ENCODE data around the gene GJC2.

The GJC2 gene

DNA sequence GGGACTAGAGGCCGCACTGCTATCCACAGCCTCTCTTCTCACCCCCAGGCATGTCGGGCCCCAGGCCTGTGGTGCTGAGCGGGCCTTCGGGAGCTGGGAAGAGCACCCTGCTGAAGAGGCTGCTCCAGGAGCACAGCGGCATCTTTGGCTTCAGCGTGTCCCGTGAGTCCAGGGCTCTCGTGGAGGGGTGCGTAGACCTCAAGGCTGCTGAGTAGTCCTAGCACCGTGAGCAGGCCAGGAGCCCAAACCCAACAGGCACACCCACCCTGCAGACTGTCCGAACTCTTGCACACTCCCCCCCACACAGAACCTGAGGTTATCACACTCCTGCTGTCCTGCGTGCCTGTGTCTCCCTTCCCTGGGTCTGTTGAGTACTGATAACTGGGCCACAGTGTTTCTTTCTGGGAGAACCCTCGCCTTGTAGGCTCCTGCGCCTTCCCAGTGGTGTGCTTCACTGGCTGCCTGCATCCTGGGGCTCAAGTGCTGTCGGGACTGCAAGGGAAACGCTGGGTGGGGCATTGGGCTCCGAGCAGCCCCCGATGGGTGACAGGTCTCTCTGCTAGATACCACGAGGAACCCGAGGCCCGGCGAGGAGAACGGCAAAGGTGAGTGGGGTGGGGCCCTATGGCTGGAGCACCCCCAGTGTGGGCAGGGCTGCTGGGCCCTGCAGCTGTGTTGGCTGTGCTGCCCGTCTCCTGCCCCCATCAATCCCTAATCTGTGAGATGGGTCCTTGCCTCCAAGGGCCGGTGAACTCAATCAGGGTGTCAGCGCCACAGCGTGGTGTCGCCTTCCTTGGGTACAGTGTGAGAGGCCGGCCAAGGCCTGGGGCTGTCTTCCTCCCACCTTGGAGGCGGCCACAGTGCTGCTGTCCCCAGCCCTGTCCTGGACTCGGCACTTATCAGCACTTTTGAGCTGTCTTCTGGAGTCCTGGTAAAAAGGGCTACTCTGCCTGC lies 4.0 kb upstream of the GJC2 start:
- no peak for DNase-seq

DNA sequence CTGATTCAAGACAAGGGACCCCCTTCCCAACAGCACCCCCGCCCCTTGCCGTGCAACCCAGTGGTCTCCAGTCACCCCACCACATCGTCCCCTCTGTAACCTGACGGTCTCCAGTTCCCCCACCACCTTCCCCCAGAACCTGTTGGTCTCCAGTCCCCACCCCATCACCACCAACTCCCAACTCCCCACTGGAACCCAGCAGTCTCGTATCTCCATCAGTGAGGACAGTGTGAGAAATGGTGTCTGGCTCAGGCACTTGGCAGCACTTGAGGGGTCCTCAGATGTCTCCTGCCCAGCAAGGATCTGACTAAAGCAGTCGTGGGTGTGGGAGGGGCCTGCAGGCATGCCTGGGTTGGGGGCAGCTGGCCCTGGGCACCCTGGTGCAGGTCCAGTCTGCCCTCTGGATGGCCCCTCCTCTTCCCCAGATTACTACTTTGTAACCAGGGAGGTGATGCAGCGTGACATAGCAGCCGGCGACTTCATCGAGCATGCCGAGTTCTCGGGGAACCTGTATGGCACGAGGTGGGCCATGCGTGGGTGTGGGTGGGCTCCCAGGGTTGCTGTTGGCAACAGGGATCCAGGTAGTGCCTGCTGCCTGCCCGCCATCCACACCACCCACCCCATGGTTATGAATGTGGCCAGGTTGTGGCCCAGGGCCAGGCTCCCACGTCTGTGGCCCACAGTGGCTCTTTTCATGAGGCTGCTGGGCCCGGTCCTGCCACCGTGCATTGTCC lies 3.1 kb upstream of the GJC2 start:
- no peak for DNase-seq

DNA sequence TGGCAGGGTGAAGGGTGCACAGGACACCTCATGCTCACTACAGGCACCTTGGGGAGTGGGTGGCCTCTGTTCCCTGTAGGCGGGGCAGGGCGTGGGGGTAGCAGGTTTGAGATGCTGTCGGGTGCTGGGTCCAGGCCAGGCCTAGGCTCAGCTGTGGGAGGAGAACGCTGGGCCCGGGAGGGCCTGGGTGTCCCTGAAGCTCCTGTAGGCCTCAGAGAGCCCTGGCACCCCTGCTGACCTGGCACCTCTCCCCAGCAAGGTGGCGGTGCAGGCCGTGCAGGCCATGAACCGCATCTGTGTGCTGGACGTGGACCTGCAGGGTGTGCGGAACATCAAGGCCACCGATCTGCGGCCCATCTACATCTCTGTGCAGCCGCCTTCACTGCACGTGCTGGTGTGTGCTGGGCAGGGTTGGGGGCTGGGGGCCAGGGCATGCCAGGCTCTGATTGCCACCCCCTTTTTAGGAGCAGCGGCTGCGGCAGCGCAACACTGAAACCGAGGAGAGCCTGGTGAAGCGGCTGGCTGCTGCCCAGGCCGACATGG lies 2.5 kb upstream of the GJC2 start:
- no peak for DNase-seq

DNA sequence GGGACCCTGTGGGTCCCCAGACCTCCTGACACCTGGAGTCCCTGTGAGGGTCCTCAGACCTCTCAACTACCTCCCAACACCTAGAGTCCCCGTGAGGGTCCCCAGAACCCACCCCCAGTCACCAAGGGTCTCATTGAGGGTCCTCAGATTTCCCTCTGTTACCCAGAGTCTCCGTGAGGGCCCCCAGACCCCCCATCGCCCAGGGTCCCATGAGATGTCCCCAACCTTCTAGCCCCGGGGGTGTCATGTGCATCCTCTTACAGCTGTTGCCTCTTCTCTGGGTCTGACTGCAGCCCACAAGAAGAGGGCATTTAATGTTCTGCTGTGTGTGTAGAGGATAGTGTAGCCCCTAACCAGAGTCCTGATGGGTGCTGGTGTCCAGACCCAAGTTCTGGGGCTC lies 2.0 kb upstream of the GJC2 start:
- DNase-seq: no peak

DNA sequence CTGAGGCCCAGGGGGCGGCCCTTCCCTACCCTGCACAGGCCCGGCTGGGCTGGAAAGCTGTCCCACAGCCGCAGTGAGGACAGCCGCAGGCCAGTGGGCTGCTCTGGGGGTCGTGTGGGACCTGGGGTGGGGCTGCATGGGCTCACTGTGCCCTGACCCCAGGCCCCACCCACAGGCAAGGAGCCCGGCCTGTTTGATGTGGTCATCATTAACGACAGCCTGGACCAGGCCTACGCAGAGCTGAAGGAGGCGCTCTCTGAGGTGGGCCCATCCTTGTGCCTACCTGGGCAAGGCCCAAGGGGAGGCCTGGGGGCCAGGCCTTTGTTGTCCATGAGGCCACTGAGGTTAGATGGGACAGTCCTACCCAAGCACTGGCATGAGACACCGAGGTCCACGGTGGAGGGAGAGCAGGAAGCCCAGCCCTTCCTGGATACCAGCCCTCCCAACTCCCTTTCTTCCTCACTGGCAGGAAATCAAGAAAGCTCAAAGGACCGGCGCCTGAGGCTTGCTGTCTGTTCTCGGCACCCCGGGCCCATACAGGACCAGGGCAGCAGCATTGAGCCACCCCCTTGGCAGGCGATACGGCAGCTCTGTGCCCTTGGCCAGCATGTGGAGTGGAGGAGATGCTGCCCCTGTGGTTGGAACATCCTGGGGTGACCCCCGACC lies 1.4 kb upstream of the GJC2 start:
- no peak for DNase-seq

DNA sequence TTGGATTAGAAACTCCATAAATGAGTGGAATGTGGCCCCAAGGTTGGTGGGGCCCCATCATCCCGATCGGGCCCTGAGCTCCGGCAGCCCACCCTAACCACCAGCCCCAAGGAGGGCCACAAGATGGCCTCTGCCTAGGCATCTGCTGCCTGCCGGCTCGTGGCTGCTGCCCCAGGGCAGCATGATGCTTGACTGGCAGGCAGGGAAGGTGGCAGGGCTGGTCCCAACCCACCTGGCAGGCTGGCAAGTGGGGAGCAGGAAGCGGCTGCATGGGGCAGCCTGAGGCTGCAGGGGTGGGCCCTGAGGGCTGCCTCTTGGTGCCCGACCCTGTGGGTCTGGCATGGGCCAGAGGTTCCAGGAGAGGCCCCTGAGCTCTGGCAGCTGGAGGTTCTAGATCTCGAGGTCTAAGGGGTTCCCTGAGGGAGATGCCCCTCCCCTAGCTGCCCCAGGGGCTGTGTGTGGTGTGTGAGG lies 760 bp upstream of the GJC2 start:
- no peak for DNase-seq

DNA sequence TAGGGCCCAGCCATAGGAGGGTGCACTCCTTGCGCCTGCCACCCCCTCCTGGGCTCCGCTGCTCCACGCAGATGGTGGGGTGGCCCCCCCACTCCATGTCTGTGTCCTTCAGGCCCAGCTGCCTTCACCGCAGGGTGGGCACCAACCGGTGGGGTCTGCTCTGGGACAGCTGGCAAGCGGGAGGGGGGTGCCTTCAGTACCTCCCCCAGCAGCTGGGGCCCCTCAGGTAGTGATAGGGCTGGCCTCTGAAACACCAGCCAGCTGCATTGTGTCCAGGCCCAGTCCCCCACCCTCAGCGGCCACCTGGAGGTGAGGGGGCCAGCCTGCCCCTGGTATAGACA lies 360 bp downstream of the GJC2 start:
- no peak for DNase-seq

DNA sequence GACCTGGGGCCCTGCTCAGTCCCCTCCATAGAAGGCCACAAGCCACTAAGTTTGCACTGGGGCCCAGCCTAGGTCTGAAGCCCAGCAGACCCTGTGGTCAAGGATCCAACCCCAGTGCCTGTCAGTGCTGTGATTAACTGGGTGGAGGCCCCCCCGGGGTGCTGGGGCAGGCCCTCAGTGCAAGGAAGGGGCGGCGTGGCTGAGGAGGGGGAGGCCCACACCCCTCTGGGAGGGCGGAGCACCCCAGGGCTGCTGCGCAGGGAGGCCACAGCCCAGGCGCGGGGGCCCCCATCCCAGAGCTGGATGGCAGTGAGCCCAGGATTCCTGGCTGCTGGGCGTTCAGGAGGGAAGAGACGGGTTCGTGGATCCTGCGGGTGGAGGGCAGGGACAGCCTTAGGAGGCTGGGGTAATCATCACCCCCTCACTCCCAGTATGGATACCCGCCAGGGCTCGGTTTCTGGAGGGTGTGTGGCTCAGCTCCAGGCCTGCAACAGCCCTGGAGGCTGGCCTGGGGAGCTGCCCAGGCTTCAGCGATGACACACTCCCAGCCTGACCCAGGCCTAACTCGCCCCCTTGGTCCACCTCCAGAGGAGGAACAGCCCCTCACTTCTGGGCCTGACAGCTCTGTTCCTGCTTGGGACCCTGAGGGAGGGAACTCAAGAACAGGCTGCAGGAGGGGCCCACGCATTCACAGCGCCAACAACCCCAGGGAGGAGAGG lies 890 bp downstream of the GJC2 start:
- no peak for DNase-seq

DNA sequence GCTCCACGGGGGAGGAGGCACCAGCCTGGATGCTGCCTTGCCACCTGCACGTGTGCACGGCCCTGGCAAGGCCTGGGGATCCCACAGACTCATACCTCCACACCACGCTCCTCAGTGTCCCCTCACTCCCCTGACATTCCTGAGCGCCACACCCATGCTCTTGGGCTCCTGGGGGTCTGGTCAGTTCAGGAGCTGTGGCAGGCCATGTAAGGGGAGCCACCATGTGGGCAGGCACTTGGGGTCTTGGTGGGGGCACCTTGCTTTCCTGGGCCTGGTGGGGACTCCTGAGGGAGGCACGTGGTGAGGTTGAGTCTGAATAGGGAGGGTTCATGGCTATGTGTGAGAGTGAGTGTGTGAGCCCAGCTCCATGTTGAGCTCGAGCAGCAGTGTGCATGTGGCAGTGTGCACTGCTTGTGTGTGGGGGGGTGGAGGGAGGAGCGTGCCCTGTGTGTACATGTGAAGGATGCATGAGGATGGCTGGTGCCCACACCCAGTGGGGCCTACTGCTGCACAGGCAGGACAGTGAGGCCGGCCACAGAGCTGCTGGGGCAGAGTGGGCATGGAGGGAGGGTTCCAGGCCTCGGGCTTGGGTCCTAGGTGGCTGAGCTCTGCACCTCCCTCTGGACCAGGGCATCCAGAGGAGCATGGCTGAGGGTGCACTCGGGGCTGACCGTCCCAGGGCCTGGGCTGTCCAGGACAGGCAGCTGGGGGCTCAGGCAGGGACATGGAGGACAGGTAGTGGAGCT lies 1.6 kb downstream of the GJC2 start:
- DNase-seq: no peak

DNA sequence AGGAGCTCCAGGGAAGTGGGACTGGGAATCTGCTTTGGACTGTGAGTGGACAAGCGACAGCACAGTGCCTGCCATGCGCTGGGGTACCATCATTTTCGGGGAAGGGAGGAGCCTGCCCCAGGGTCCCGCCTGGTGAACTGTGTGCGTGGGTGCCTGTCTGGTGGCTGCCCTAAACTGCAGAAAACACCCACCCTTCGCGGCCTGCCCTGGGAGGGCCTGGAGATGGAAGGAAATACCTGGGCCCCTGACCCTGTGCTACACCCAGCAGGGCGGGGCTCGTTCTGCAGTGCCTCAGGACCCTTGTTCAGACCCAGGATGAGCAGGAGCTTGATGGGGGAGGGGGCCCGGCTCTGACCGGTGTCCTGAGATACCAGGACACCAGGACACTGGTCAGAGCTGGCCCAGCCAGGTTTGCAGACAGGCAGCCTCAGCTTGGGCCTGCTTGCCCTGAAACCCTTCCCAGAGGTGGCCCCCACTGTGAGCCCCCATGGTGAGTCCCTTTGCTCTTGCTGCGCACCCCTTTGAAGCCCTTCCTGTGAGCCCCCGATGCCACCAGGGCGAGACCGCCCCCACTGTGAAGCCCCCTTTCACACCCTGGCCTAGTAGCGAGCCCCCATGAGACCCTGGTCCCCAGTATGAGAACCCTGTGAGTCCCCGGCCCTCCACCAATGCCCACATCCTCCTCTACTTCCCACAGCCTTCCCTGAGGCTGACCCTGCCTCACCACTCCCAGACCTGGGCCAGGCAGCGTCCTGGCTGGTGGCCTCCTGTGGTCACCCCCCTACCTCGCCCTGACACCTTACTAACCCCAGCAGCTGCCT lies 2.6 kb downstream of the GJC2 start:
- DNase-seq: no peak

DNA sequence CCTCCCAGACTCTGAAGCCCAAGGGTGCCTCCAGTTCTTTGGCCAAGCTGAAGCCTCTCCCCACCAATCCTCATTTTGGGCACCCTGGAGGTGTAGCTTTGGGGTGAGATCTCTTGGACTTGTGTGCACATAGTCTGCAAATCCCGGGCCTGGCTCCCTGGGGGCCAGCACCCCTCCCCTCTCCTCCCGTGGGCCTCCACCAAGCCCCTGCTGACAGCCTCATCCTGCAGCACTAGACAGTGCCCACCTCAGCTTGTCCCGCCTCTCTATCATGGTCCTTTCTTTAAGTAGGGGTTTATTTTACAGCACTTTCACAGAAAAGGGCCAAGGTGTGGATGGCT lies 3.2 kb downstream of the GJC2 start:
- no peak for DNase-seq

DNA sequence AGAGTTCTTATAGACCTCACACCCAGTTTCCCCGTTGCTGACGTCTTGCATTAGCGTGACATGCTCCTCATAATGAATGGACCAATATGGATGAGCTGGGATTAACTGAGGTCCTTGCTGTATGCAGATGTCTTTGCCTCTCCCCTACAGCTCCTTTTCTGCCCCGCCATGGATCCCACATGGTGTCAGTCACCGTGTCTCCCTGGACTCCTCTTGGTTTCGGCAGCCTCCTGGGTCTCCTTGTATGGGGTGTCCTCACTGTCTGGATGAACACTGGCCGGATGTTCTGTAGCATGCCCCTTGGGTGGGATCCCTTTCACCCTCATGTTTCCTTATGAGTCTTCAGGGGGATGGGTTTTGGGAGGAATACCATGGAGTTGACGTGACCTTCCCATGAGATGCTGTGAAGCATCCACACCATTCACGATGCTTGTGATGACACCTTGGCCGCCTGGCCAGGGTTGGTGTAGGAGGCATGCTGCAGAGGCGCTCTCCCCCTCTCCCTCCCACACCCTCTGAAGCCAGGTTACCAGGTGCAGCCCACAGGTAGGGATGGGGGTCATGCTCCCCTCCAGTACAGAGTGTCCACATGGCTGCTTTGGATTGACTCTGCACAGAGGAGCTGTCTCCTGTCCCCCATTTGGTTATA lies 4.4 kb downstream of the GJC2 start:
- no peak for DNase-seq

DNA sequence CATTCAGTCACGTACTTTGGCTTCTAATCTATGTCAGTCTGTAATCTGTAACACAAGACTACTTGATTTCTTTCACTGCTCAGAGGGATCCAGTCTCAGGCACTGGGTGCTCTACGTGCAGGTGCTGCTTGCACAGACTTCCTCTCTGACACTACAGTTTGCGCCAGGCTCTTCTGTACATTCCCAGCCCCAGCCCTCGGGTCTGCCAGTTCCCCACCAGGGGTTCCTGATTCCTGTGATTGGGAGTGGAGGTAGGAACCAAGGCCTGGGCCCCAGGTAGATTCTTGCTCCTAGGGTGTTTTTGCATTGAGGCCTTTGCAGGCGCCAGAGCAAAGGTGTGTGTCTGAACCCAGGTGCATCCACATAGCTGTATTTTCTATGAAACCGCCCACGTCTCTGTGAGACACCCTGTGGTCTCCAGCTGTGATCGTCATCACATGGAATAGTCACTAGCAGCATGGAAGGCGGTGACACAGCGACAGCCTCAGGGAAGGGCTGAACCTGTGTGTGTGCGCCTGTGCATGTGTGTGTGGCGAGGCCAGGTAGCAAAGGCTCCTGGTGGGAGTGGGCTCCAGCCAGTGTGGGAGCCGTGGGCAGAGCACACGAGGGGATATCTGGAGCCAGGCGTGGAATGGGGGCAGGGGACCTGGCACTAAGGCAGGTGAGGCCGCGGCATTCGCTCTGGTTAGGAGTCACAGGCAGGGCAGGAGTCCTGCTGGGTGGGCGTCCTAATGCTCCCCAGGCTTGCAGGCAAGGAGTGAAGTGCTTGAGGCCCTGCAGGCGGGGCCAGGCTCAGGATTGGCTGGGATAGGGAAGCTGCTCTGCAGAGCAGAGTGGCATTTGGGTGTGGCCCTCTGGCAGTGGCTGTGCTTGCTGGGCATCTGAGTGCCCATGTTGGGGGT lies 5.2 kb downstream of the GJC2 start:
- DNase-seq: peak; percentile 54 to 63

DNA sequence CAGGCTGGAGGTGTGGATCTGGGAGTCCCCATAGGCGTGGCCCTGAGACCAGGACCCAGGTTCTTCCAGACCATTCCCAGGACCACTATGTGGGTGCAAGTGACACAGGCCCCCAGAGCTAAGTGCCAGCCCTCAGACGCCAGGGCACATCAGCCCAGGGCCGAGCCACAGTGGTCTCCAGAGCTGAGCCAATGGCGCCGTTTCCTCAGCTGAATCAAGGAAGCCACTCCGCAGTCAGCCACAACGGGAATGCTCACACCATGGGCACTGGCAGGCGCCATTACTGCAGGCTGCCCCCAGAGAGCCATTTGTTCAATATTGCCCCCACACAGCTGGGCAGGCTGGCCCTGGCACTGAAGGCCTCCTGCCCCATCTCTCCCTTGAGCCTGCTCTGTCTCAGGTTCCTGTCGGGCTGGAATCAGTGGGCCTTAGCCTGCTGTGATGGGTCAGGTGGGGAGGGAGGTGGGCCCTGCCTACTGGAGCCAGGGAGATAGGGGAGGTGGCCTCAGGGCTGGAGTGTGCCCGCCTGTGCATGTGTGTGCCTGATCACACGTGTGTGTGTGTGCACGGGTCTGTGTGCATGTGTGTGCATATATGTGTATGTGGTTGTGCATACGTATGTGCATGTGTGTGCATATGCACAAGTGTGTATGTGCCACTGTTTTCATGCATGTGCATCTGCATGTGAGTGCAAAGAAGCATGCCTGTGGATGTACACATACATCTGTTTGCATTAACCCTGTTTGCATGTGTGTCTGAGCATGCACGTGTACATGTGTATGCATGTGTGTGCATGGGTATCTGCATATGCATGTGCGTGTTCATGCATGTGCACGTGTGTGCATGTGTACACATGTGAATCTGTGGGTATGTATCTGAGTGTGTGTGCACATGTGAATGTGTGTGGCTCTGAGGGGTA lies 6.1 kb downstream of the GJC2 start:
- DNase-seq: no peak

DNA sequence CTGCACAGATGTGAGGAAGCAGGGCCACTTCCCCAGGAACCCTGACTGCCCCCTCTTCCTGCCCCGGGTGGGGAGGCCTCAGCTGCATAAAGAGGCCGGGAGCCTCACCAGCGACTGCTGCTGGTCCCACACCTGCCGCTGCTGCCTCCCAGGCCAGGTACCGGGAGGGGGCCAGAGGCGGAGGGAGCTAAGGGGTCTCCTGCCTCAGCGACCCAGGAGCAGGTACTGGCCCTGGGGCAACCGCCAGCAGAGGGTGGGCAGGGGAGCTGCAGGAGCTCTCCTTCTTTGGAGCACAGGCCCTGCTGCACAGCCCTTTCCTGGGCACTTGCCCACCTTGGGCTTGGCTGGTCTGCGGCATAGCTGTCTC lies 6.8 kb downstream of the GJC2 start:
- no peak for DNase-seq

DNA sequence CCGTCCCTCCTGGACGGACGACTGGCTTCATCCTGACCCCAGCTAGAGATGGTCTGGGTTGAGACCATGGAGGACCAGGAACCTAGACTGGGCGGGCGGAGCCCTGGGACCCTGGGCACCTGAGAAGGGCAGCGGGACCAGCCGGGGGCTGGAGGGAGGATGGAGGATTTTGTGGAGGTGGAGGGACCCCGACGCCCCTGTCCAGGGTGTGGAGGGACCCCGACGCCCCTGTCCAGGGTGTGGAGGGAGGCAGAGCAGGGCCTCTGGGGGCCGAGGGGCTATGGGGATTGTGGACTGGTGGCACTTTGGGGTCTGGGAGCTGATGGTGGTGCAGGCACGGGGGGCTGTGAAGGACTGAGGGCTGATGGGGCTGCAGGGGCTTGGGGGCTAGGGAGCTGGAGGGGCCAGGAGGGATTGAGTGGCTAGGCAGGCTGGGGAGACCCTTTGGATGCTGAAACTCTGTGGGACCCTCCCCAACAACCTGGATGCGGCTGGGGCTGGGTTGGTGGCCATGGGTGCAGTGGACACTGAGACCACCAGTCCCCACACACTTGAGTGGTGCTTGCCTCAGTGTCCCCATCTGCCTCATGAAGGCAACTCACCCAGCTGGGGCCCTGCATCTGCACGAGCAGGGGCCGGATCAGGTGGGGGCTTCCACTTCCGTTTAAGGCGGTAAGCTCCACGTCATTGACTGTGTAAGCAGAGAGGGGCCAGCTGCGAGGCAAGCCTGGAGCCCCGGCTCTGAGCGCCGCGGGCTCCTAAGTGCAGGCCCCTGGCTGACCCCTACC lies 7.4 kb downstream of the GJC2 start:
- DNase-seq: no peak

DNA sequence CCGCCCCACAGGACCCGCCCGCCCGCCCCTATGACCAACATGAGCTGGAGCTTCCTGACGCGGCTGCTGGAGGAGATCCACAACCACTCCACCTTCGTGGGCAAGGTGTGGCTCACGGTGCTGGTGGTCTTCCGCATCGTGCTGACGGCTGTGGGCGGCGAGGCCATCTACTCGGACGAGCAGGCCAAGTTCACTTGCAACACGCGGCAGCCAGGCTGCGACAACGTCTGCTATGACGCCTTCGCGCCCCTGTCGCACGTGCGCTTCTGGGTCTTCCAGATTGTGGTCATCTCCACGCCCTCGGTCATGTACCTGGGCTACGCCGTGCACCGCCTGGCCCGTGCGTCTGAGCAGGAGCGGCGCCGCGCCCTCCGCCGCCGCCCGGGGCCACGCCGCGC lies 8.0 kb downstream of the GJC2 start:
- no peak for DNase-seq

Data from activated T-cell treated with anti-CD3 and anti-CD28 coated beads, Interleukin-2, amount 50 U/mL, for 48 hours (primary cell).